Omental fat pad (tissue), 4 donors: ENCODE data around the gene S100A11. TPM values are rescaled to one million over a fixed set of nuclear protein-coding genes. Genes with fewer than 3 reads are reported as not detected.

ENCODE experiments used
- ATAC-seq: fragments of 150-250 bp; one replicate; pipeline ENCODE4 v1.9.1; 2016; ENCODE audit warnings: mild to moderate bottlenecking, moderate library complexity; ENCODE audit not compliant: low FRiP score
- DNase-seq: peaks from one replicate; pipeline ENCODE4 v3.0.0-alpha.2; 2019; ENCODE audit warnings: low spot score
- total RNA-seq, 4 donors: library from RNA; depleted of rRNA; stranded (reverse); fragments of >200 nt; gene quantifications; one replicate each; pipeline ENCODE4 v1.1.0, GENCODE V29; 2016
- TF ChIP-seq, protein P1 (sequence below), 3 donors: fragments of 450-650 bp; IDR thresholded peaks; one replicate each; pipeline ENCODE4 v1.5.1; 2016 to 2017; ENCODE audit warnings: antibody characterized with exemption in 3 of 3, mild to moderate bottlenecking in 3 of 3, moderate library complexity in 2 of 3

The S100A11 gene
- total RNA-seq, 4 donors from 2014 or later: 211 to 389 (median 295) TPM

GRCh38 chr1:152039886-152040285 is 3.1 kb upstream of the S100A11 start:
- ATAC-seq (no peak), DNase-seq (no peak)
- TF ChIP-seq, protein P1, sequence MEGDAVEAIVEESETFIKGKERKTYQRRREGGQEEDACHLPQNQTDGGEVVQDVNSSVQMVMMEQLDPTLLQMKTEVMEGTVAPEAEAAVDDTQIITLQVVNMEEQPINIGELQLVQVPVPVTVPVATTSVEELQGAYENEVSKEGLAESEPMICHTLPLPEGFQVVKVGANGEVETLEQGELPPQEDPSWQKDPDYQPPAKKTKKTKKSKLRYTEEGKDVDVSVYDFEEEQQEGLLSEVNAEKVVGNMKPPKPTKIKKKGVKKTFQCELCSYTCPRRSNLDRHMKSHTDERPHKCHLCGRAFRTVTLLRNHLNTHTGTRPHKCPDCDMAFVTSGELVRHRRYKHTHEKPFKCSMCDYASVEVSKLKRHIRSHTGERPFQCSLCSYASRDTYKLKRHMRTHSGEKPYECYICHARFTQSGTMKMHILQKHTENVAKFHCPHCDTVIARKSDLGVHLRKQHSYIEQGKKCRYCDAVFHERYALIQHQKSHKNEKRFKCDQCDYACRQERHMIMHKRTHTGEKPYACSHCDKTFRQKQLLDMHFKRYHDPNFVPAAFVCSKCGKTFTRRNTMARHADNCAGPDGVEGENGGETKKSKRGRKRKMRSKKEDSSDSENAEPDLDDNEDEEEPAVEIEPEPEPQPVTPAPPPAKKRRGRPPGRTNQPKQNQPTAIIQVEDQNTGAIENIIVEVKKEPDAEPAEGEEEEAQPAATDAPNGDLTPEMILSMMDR (IDR thresholded peaks at IDR 0.05): no peak

GRCh38 chr1:152039461-152039860 is 2.7 kb upstream of the S100A11 start:
- DNase-seq (no peak), ATAC-seq (no peak)
- TF ChIP-seq, protein P1 (IDR thresholded peaks at IDR 0.05): no peak

GRCh38 chr1:152038871-152039270 is 2.1 kb upstream of the S100A11 start:
- TF ChIP-seq, protein P1 (IDR thresholded peaks at IDR 0.05): no peak
- DNase-seq (no peak), ATAC-seq (no peak)

DNA sequence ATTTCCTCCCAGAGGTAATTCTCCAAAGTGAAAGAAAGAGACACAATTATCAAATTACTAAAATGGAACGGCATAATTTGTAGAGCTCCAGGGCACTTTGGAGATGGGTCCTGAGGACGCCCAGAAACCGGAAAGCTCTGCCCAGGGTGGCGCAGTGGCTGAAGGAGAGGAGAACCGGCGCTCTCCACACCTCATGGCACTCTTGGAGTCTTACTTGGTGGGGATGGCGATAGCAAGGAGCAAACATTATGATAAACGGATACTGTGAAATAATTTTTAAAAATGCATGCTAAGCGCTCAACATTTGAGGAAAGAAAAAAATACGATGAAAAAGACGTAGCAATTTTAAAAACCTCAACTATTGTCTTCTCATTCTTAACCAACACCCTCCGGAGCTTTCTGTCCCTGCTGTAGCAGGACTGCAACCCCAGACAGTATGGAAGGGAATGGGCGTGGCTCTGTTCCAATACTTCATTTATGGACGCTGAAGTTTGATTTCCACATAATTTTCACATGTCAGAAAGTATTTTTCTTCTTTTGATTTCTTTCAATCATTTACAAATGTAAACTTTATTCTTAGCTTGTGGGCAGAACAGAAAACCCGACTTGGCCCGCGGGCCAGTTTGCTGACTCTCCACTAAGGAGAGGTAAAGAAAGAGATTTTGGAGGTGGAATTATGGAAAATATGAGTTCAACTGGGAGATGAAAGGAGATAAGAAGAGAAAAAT is 1.1 kb downstream of the S100A11 start:
- ATAC-seq (no peak), DNase-seq (no peak)
- TF ChIP-seq, protein P1 (IDR thresholded peaks at IDR 0.05): no peak

DNA sequence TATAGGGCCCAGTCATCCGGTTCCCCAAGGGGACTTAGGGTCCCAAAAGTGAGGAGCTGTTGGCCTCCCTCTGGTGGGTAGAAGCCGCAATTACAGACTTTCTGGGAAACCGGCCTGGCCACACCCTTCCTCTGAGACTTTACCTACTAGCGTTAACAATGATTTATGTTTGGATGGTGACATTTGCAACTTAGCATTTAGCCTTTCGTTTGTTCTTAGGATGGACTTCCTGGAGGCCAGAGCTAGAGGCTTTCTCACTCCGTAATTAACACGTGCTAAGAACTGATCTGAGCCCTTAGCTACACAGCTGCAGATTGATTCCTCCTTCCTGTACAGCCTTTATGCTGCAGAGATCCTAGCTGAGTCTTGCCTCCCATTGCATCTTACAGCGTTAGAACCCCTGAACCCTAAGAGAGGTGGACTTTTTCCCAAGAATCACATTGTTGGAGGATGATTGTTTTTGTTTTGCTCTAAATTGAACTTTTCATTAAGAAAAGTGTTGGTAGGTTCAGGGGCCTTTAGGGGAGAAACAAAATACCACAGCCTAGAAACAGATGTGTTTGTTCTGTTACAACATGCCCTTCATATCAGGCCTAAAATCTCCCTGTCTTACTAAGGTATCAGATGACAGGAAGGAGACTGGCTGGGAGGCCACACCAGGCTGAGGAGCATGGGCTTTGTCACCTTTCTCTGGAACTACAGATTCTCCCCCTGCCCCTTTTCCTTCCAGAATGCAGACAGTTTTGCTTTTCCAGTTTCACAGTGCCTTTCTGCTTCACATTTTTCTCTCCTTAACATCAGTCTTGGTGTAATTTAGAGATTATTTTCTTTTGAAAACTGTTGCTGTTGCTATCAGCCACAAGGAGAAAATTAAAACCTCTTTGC is 1.9 kb downstream of the S100A11 start:
- TF ChIP-seq, protein P1 (IDR thresholded peaks at IDR 0.05): peak in 1 of 3 donors; percentile 37
- DNase-seq (no peak), ATAC-seq (peak; percentile 39)

DNA sequence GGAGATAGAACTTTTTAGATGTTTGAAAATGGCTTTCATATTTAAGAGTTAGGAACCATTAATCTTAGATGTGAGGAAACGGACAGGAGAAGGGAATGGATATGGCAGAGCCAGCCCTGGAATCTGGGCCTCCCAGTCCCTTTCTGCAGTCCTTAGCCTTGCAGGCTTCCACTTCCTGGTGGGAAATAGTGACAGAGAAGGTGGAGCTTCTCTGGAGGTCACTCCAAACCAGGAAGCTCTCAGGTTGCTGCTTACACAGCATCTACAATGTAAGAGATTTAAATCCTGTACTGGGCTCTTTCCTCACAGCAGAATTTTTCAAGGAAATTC is 2.5 kb downstream of the S100A11 start:
- TF ChIP-seq, protein P1 (IDR thresholded peaks at IDR 0.05): no peak
- no peak for ATAC-seq
- DNase-seq: no peak

- ATAC-seq (no peak), DNase-seq (no peak)
- TF ChIP-seq, protein P1 (IDR thresholded peaks at IDR 0.05): no peak
Measured at GRCh38 chr1:152029929-152030211, 6.9 kb downstream of the S100A11 start.
